Transverse colon (tissue), 4 donors: ENCODE measurements around the gene SASH1. TPM values are rescaled to one million over a fixed set of nuclear protein-coding genes. Genes with fewer than 3 reads are reported as not detected.

Experiments used
- DNase-seq: peaks from one replicate; pipeline ENCODE4 v3.0.0-alpha.2; 2019
- H3K27ac ChIP-seq, 4 donors: fragments of 200-600 bp; sonication (generic); 2 replicates each; pipeline ENCODE4 v1.5.1; 2016 to 2018; ENCODE audit warnings: inconsistent platforms in 4 of 4
- H3K27me3 ChIP-seq: fragments of 200-600 bp; sonication (generic); 2 replicates; pipeline ENCODE4 v1.5.1; 2017; ENCODE audit warnings: inconsistent platforms
- H3K36me3 ChIP-seq, 4 donors: fragments of 200-600 bp; sonication (generic); 2 replicates each; pipeline ENCODE4 v1.5.1; 2017 to 2019; ENCODE audit warnings: inconsistent platforms in 4 of 4
- H3K4me1 ChIP-seq, 4 donors: fragments of 200-600 bp; sonication (generic); 2 replicates each; pipeline ENCODE4 v1.5.1; 2017 to 2020; ENCODE audit warnings: inconsistent platforms in 4 of 4
- H3K4me3 ChIP-seq, 4 donors: fragments of 200-600 bp; sonication (generic); 1 replicate in 1 of 4; 2 replicates in 3 of 4; pipeline versions ENCODE4 v1.5.1 to v1.6.1; 2017 to 2019; ENCODE audit warnings: inconsistent platforms in 4 of 4
- H3K9me3 ChIP-seq, 2 donors: fragments of 200-600 bp; sonication (generic); 2 replicates each; pipeline ENCODE4 v1.5.1; 2017 to 2019; ENCODE audit warnings: inconsistent platforms in 2 of 2
- EP300 ChIP-seq: sonication (generic); formaldehyde crosslinking; IDR thresholded peaks from one replicate; pipeline ENCODE4 v1.6.1; 2017; ENCODE audit warnings: antibody characterized with exemption, low read depth
- POLR2A ChIP-seq: fragments of 450-650 bp; IDR thresholded peaks from one replicate; pipeline ENCODE4 v1.6.1; 2016; ENCODE audit warnings: antibody characterized with exemption, mild to moderate bottlenecking, moderate library complexity
- POLR2AphosphoS5 ChIP-seq, 3 donors: sonication (generic); formaldehyde crosslinking; IDR thresholded peaks; one replicate each; pipeline ENCODE4 v1.6.1; 2016; ENCODE audit warnings: antibody characterized with exemption in 3 of 3
- WGBS, 2 donors: methylation state at CpG; one replicate each; pipeline ENCODE4 v1.1.5; 2018; ENCODE audit warnings: low coverage in 1 of 2; 5-methylcytosine and 5-hydroxymethylcytosine counted together
- in situ Hi-C, 4 donors: fragments of 200-750 bp; cut with MboI; loops; one replicate each; pipeline versions ENCODE4 v1.15.0 to v1.15.1; 2017; ENCODE audit warnings: low sequenced_read_pairs in 3 of 4, low pct_ligation_motif_present in 1 of 4, low pct_unique_long_range_greater_than_20kb in 1 of 4
- intact Hi-C: fragments of 100-400 bp; cut with DNase I; formaldehyde crosslinking; loops from one replicate; pipeline ENCODE4 v1.15.1; 2023; ENCODE audit warnings: low total_unique reads
- total RNA-seq, 4 donors: library from RNA; depleted of rRNA; stranded (reverse); fragments of >200 nt; gene quantifications; one replicate each; pipeline ENCODE4 v1.1.0, GENCODE V29; 2016
- TF ChIP-seq, protein P1 (sequence below), 5 experiments: fragments of 200-600 bp in 3 of 5; fragments of 450-650 bp in 2 of 5; sonication (generic) in 3 of 5; IDR thresholded peaks; 1 replicate in 2 of 5; 2 replicates in 3 of 5; pipeline ENCODE4 v1.5.1; 2016 to 2017; ENCODE audit warnings: antibody characterized with exemption in 5 of 5, inconsistent platforms in 3 of 5, mild to moderate bottlenecking in 2 of 5, moderate library complexity in 1 of 5

SASH1 gene
- total RNA-seq, 4 donors from 2014 or later = 16.5 to 71.6 (median 28.7) TPM

GRCh38 chr6:148452876-148453275 lies 110.2 kb downstream of the SASH1 start:
- in situ Hi-C loops (loop anchor here in 2 of 4 donors (25.0 kb wide), 2 partner anchors 266 to 941 kb away; partner anchors contain the start of gene SAMD5 (in 1 of the 2)), intact Hi-C loops (no loop called here)
- TF ChIP-seq EP300 (no peak), POLR2AphosphoS5 (IDR thresholded peaks at IDR 0.05) (no peak), POLR2A (no peak)
- TF ChIP-seq, protein P1, sequence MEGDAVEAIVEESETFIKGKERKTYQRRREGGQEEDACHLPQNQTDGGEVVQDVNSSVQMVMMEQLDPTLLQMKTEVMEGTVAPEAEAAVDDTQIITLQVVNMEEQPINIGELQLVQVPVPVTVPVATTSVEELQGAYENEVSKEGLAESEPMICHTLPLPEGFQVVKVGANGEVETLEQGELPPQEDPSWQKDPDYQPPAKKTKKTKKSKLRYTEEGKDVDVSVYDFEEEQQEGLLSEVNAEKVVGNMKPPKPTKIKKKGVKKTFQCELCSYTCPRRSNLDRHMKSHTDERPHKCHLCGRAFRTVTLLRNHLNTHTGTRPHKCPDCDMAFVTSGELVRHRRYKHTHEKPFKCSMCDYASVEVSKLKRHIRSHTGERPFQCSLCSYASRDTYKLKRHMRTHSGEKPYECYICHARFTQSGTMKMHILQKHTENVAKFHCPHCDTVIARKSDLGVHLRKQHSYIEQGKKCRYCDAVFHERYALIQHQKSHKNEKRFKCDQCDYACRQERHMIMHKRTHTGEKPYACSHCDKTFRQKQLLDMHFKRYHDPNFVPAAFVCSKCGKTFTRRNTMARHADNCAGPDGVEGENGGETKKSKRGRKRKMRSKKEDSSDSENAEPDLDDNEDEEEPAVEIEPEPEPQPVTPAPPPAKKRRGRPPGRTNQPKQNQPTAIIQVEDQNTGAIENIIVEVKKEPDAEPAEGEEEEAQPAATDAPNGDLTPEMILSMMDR (IDR thresholded peaks at IDR 0.05) = no peak
- WGBS, 2 donors = 80 to 90% methylated on average over 4 to 16 of the region's 16 CpGs
- Histone ChIP-seq H3K27ac (no peak overlapping the region), H3K4me3 (no peak overlapping the region), H3K27me3 (no peaks in the 10 kb centered on the region), H3K36me3 (no peaks in the 10 kb centered on the region), H3K9me3 (no peaks in the 10 kb centered on the region), H3K4me1 (no peaks in the 10 kb centered on the region)
- no peak for DNase-seq

GRCh38 chr6:148453906-148454305 lies 111.3 kb downstream of the SASH1 start:
- 89% methylated on average over 7 of the region's 7 CpGs; no CpG with 5 or more reads in 1 of the 2 donors for WGBS, 2 donors
- H3K9me3 ChIP-seq = no peaks in the 10 kb centered on the region
- TF ChIP-seq POLR2AphosphoS5 (IDR thresholded peaks at IDR 0.05) = no peak
- no peak for TF ChIP-seq EP300
- TF ChIP-seq POLR2A = no peak
- TF ChIP-seq, protein P1 (IDR thresholded peaks at IDR 0.05) = no peak
- H3K36me3 ChIP-seq = no peaks in the 10 kb centered on the region
- H3K27me3 ChIP-seq = no peaks in the 10 kb centered on the region
- DNase-seq = no peak
- no peak overlapping the region for H3K4me3 ChIP-seq
- no peak overlapping the region for H3K27ac ChIP-seq
- intact Hi-C loops (no loop called here), in situ Hi-C loops (loop anchor here in 2 of 4 donors (25.0 kb wide), 2 partner anchors 267 to 942 kb away; partner anchors contain the start of gene SAMD5 (in 1 of the 2))
- no peaks in the 10 kb centered on the region for H3K4me1 ChIP-seq

DNA sequence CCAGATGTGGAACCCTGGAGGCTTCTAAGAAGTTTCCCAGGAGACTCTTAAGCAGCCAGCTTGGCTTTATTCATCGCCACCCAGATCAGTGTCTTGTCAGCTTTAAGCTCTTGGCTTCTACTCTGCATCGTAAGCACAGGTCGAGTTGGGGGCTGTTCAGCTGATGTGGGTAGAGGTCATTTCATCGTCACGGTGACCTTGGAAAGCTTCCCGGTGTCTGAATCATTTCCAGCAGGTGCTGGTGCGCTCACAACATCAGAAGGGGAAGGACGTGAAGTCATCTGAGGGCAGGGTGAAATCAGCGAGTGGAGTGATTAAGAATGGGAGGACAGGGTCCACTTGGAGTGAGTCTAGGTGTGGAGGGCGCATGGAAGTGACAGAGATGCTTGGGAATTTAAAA lies 112.6 kb downstream of the SASH1 start:
- 83 to 100% methylated on average over 1 to 10 of the region's 10 CpGs for WGBS, 2 donors
- no peaks in the 10 kb centered on the region for H3K27me3 ChIP-seq
- intact Hi-C loops (no loop called here), in situ Hi-C loops (loop anchor here in 3 of 4 donors (5.0 to 25.0 kb wide), 3 partner anchors 268 to 943 kb away; partner anchors contain the start of gene SAMD5 (in 1 of the 3))
- no peaks in the 10 kb centered on the region for H3K9me3 ChIP-seq
- no peak overlapping the region for H3K27ac ChIP-seq
- no peaks in the 10 kb centered on the region for H3K36me3 ChIP-seq
- DNase-seq = no peak
- no peaks in the 10 kb centered on the region for H3K4me1 ChIP-seq
- no peak overlapping the region for H3K4me3 ChIP-seq
- no peak for TF ChIP-seq POLR2AphosphoS5 (IDR thresholded peaks at IDR 0.05)
- no peak for TF ChIP-seq EP300
- TF ChIP-seq, protein P1 (IDR thresholded peaks at IDR 0.05) = no peak
- TF ChIP-seq POLR2A = no peak

GRCh38 chr6:148455674-148456558 lies 113.3 kb downstream of the SASH1 start:
- WGBS, 2 donors = 60 to 86% methylated on average over 1 to 20 of the region's 20 CpGs
- Histone ChIP-seq H3K27ac (no peak overlapping the region), H3K36me3 (no peaks in the 10 kb centered on the region), H3K9me3 (no peaks in the 10 kb centered on the region), H3K4me1 (no peaks in the 10 kb centered on the region), H3K4me3 (no peak overlapping the region), H3K27me3 (no peaks in the 10 kb centered on the region)
- DNase-seq = no peak
- in situ Hi-C loops (loop anchor here in 3 of 4 donors (5.0 to 25.0 kb wide), 3 partner anchors 269 to 944 kb away; partner anchors contain the start of gene SAMD5 (in 1 of the 3)), intact Hi-C loops (no loop called here)
- no peak for TF ChIP-seq POLR2AphosphoS5 (IDR thresholded peaks at IDR 0.05)
- TF ChIP-seq POLR2A = no peak
- TF ChIP-seq, protein P1 (IDR thresholded peaks at IDR 0.05) = no peak
- TF ChIP-seq EP300 = no peak
